ENCODE data around the gene SKOR2.

DNA sequence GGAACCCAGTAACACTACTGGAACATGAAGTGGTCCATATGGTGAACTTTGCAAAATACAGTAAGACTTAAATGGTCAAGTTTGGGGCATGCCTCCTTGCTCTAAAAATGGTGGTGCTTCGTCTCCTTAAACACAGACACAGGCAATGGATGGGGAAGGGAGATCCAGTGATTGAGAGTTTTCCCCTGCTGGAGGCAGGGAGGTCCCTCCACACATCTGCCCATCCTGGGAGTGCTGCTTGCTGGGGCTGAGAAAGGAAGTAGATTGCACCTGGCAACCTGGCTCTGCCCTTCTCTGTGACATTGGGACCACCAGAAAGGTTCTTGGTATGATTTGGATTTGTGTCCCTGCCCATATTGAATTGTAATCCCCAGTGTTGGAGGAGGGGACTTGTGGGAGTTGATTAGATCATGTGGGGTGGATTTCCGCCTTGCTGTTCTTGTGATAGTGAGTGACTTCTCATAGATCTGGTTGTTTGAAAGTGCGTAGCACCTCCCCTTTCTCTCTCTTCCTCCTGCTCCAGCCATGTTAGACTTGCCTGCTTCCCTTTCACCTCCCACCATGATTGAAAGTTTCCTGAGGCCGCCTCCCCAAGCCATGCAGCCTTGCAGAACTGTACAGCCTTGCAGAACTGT is 35.4 kb upstream of the SKOR2 start:
- TF ChIP-seq, protein P1, sequence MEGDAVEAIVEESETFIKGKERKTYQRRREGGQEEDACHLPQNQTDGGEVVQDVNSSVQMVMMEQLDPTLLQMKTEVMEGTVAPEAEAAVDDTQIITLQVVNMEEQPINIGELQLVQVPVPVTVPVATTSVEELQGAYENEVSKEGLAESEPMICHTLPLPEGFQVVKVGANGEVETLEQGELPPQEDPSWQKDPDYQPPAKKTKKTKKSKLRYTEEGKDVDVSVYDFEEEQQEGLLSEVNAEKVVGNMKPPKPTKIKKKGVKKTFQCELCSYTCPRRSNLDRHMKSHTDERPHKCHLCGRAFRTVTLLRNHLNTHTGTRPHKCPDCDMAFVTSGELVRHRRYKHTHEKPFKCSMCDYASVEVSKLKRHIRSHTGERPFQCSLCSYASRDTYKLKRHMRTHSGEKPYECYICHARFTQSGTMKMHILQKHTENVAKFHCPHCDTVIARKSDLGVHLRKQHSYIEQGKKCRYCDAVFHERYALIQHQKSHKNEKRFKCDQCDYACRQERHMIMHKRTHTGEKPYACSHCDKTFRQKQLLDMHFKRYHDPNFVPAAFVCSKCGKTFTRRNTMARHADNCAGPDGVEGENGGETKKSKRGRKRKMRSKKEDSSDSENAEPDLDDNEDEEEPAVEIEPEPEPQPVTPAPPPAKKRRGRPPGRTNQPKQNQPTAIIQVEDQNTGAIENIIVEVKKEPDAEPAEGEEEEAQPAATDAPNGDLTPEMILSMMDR (IDR thresholded peaks at IDR 0.05), result no peak
- no peak for TF ChIP-seq EP300 (IDR thresholded peaks at IDR 0.05)
- no peak for TF ChIP-seq POLR2A (IDR thresholded peaks at IDR 0.05)
